SIG-M5 treated with dmso at 0.1 percent for 504 hours (cell line): ENCODE data around the gene MMP28.
A peak's percentile ranks its signal among the peaks of the same experiment; 100 is the strongest.
"Not testable (repeated sequence)": the region's sequence is repeated elsewhere in the genome, so short reads cannot be mapped to it uniquely, and the experiment has no call there.

Experiments used
- DNase-seq: peaks from one replicate; lab custom pipeline; 2025; ENCODE audit not compliant: unreplicated experiment; lab: John Stamatoyannopoulos, UW

The MMP28 gene

DNA sequence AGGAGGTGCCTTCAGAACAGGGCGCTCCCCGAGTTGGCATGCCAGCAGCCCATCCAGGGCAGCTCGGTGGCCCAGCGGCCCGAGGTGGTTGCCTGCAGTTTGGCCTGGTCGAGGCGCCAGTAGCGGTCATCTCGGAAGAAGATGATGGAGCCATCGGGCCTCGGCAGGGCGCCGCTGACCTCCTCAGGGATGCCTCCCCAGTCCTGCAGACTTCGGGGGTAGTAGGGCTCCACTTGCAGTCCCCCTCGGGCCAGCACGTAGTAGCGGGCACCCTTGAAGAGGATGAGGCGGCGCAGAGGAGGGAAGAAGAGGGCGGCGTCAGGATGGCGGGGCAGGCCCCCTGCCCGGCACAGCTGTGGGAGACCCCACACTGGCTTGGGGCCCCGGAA lies 29.0 kb downstream of the MMP28 start:
- no peak for DNase-seq

- DNase-seq, result no peak
Observed at GRCh38 chr17:35765756-35766488, 29.5 kb downstream of the MMP28 start.

GRCh38 chr17:35765086-35765710 lies 30.2 kb downstream of the MMP28 start:
- no peak for DNase-seq

DNA sequence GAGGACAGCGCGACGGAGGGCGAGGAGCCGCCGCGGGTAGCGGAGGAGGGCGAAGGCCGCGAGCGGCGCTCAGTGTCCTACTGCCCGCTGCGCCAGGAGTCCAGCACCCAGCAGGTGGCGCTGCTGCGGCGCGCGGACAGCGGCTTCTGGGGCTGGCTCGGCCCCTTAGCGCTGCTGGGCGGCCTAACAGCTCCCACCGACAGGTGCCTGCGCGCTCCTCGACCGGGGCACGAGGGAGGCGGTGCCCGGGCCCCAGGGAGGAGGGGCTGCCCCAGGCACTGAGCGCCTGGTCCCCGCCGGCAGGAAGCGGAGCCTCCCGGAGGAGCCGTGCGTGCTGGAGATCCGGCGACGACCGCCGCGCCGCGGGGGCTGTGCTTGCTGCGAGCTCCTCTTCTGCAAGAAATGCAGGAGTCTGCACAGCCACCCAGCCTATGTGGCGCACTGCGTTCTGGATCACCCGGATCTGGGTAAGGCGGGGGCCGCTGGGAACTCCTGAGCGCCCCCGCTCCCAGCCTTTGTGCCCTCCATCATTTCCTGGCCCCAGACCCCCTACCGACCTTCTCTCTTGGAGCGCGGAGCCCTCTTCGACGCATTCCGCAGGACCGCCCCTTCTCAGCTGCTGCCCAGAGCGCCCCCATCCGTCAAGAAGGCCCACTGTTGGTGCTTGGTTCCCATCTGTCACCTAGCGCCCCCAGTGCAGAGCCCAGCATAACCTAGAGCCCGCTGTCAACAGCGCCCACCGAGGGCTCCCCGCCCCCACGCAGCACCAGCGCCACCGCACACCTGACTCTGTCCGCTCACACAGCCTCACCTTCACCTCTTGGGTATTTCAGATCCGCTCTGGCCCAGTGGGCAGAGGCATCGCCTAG lies 31.1 kb downstream of the MMP28 start:
- peak; percentile 84 for DNase-seq

DNA sequence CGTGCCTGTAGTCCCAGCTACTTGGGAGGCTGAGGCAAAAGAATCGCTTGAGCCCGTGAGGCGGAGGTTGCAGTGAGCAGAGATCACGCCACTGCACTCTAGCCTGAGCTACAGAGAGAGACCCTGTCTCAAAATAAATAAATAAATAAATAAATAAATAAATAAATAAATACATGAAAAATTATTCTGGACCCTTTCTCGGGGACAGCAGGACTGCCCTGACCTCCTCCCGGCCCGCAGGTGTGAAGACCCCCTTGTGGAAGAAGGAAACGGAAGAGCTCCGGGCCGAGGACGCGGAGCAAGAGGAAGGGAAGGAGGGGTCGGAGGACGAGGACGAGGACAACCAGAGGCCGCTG lies 31.7 kb downstream of the MMP28 start:
- no peak for DNase-seq

GRCh38 chr17:35761601-35762000 lies 33.8 kb downstream of the MMP28 start:
- DNase-seq, result no peak

GRCh38 chr17:35760587-35760986 lies 34.9 kb downstream of the MMP28 start, which contains the start of gene C17orf50:
TSS of gene C17orf50 (plus strand) at chr17:35760887. CDS start at chr17:35760942, 55 bp downstream.
- no peak for DNase-seq

GRCh38 chr17:35757243-35757642 lies 38.2 kb downstream of the MMP28 start:
- DNase-seq, result no peak

GRCh38 chr17:35752945-35753764 lies 42.3 kb downstream of the MMP28 start, which contains the start of gene GAS2L2:
TSS of gene GAS2L2 (minus strand) at chr17:35753239. CDS start at chr17:35752850, 389 bp downstream.
- DNase-seq, result no peak

DNA sequence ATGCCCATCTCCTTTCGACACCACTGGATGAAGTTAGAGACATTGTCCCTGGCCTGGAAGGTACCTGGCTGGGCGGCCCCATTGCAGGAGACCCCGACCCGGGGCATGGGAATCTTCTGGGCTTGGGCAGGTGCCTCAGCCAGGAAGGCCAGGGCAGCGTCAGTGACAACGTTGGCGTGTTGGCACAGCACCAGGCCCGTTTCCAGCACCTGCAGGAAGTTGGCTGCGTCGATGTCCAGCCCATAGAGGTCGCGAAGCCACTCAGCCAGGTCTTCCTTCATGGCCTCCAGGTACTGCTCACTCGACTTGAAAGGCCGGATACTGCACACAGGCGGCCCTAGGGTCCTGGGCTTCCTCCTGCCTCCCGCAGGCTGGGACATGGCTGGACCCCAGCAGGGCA lies 43.0 kb downstream of the MMP28 start:
- DNase-seq, result no peak

DNA sequence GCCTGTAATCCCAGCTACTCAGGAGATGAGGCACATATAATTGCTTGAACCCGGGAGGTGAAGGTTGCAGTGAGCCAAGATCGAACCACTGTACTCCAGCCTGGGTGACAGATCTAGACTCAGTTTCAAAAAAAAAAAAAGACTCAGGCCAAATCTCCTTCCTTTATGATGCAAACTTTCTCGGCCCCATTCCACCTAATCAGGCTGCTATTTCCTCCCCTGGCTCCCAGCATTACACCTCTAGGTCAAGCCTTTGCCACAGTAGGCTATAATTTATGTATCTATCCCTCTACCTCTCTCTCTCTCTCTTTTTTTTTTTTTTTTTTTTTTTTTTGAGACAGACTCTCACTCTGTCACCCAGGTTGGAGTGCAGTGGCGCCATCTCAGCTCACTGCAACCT lies 43.9 kb downstream of the MMP28 start:
- DNase-seq, result not testable (repeated sequence)

GRCh38 chr17:35750526-35751395 lies 44.7 kb downstream of the MMP28 start:
- no peak for DNase-seq

DNA sequence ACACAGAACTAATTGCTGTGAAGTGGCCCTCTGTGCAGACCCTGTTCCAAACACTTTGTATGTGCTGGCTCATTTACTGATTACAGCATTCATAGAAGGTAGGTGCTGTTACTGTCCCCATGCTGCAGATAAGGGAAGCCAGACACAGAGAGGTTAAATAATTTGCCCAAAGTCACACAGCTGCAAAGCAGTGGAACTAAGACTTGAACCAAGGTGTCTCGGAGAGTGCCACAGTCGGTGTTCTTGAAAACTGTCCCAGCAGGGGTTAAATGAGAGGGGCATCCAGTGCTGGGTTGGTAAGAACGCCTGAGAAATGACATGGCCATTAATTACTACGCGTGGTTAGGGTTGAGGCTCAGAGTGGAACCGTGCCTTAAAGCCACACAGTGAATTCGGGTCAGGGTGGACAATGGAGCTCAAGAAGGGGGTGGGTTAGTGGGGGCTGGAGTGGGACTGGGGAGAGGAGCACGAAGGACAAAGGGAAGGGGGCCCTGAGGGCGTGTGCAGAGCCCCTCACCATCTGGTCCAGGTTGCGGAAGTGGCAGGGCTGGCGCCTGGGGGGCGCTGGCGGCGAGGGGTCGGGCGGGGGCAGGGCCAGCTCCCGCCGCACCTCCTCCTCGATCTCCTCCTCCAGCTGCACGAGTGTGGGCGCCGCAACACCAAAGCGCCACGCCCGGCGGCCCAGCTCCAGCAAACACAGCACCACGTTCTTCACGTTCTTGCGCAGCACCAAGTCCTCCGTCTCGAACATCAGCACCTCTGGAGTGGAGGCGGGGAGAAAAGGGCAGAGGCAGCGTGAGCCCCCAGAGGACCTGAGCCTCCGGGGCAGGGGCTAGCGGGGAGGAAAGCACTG lies 45.7 kb downstream of the MMP28 start:
- DNase-seq, result no peak

DNA sequence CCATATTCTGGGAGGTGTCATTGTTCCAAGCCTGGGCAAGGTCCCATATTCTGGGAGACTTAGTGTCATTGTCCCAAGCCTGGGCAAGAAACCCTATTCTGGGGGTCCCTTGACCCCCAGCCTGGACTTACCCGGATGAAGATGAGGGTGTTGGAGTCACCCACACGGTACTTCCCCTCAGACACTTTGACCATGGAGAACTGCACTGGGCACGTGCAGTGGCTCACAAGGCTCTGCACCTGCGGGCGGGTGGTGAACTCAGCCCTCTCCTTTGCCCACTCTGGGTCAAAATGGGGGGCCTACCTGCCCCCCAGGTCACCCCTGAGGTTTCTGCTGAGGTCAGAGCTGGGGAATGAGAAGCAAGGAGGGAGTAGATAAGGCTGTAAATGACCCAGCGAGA lies 46.5 kb downstream of the MMP28 start:
- no peak for DNase-seq

DNA sequence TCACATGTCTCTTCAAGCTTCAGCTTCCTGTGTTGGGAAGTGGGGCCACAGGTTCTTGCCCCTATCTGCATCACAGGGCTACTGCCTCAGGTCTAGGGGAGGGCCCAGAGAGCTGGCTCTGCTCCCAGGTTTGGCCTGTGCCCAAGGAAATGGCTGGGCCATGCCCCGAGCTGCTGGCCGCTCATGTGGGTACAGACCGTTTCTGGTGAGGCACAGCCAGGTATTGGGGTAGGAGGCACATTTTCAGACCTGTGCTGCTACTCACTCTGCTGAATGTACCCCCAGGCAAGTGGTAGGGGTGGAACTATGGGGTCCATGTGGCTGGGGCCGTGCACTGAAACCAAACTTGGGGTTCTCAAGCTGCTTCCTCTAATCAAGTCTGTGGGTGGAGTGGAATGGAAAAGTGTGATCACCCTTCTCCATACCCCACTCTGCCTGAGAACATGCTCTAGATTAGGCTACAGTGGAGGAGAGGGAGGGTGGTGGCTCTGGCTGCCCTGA lies 47.0 kb downstream of the MMP28 start:
- no peak for DNase-seq

- DNase-seq, result peak; percentile 79
Observed at GRCh38 chr17:35747540-35748017, 47.9 kb downstream of the MMP28 start.

GRCh38 chr17:35745749-35746320 lies 49.6 kb downstream of the MMP28 start:
- no peak for DNase-seq

GRCh38 chr17:35745246-35745645 lies 50.2 kb downstream of the MMP28 start:
- DNase-seq, result no peak
